IMR-90 (cell line): ENCODE measurements around the gene NISCH. TPM values are rescaled to one million over a fixed set of nuclear protein-coding genes. Genes with fewer than 3 reads are reported as not detected.

Experiments used
- ATAC-seq: fragments of 200-7000 bp; cut with Tn5 transposase; 2 replicates; pipeline ENCODE4 v1.9.1; 2020; ENCODE audit warnings: low read depth, mild to moderate bottlenecking, moderate library complexity
- BruUV-seq: library from RNA; stranded (reverse); fragments of 400-500 nt; replicated peaks from 2 replicates; lab custom pipeline; 2021; lab: Mats Ljungman, UMichigan
- CTCF ChIA-PET: fragments of 300-600 bp; formaldehyde crosslinking; extraction: SDS; loops from one replicate; lab custom pipeline; 2021; ENCODE audit warnings: antibody characterized with exemption; lab: Yijun Ruan, JAX
- POLR2A ChIA-PET: fragments of 300-600 bp; sonication (Branson Sonifier 250); formaldehyde crosslinking; loops from one replicate; lab custom pipeline; 2022; ENCODE audit warnings: antibody characterized with exemption; ENCODE audit not compliant: unreplicated experiment; lab: Charles Lee
- DNase-seq: peaks from one replicate; pipeline ENCODE4 v3.0.0; 2013
- H2AFZ ChIP-seq: replicated peaks from 2 replicates; pipeline ENCODE3; 2013; ENCODE audit warnings: low read length, mild to moderate bottlenecking; ENCODE audit not compliant: poor library complexity
- H2AK5ac ChIP-seq: 2 replicates; pipeline ENCODE4 v1.6.1; 2013; ENCODE audit warnings: low read depth, low read length, inconsistent platforms
- H2AK9ac ChIP-seq: replicated peaks from 2 replicates; pipeline ENCODE3; 2013; ENCODE audit warnings: mild to moderate bottlenecking, low read depth, low read length, moderate library complexity; ENCODE audit not compliant: poor library complexity
- H2BK120ac ChIP-seq: 2 replicates; pipeline ENCODE4 v1.6.1; 2013; ENCODE audit warnings: low read depth, low read length, inconsistent platforms
- H2BK15ac ChIP-seq: 3 replicates; pipeline ENCODE4 v1.6.1; 2013; ENCODE audit warnings: low read depth, low read length, inconsistent platforms
- H2BK20ac ChIP-seq: 2 replicates; pipeline ENCODE4 v1.6.1; 2013; ENCODE audit warnings: low read depth, mild to moderate bottlenecking, inconsistent platforms, low read length, moderate library complexity
- H2BK5ac ChIP-seq: 2 replicates; pipeline ENCODE4 v1.6.1; 2013; ENCODE audit warnings: mild to moderate bottlenecking, low read depth, low read length, inconsistent platforms; ENCODE audit not compliant: poor library complexity, severe bottlenecking
- H3K14ac ChIP-seq: replicated peaks from 2 replicates; pipeline ENCODE4 v1.6.1; 2013; ENCODE audit warnings: low read depth, low read length, inconsistent platforms
- H3K18ac ChIP-seq: 2 replicates; pipeline ENCODE4 v1.6.1; 2013; ENCODE audit warnings: low read depth, low read length, control low read depth
- H3K23ac ChIP-seq: 2 replicates; pipeline ENCODE4 v1.6.1; 2013; ENCODE audit warnings: low read depth, low read length, inconsistent platforms
- H3K27ac ChIP-seq: 2 replicates; pipeline ENCODE4 v1.5.1; 2013; ENCODE audit warnings: mild to moderate bottlenecking, control low read depth, low read length; ENCODE audit not compliant: insufficient read depth
- H3K27me3 ChIP-seq: 2 replicates; pipeline ENCODE4 v1.6.1; 2013; ENCODE audit warnings: low read length; ENCODE audit not compliant: control insufficient read depth, insufficient read depth
- H3K36me3 ChIP-seq: 2 replicates; pipeline ENCODE4 v1.6.1; 2013; ENCODE audit warnings: low read length, mixed read lengths; ENCODE audit not compliant: control insufficient read depth, insufficient read depth
- H3K4ac ChIP-seq: 2 replicates; pipeline ENCODE4 v1.6.1; 2013; ENCODE audit warnings: low read depth, low read length, inconsistent platforms
- H3K4me1 ChIP-seq: 2 replicates; pipeline ENCODE4 v1.6.1; 2013; ENCODE audit warnings: low read length, mixed read lengths; ENCODE audit not compliant: control insufficient read depth, insufficient read depth
- H3K4me2 ChIP-seq: 2 replicates; pipeline ENCODE4 v1.6.1; 2013; ENCODE audit warnings: low read depth, mild to moderate bottlenecking, control low read depth, low read length, moderate library complexity
- H3K4me3 ChIP-seq: 2 replicates; pipeline ENCODE4 v1.5.1; 2013; ENCODE audit warnings: low read depth, mild to moderate bottlenecking, control low read depth, low read length, moderate library complexity; ENCODE audit not compliant: insufficient read depth
- H3K56ac ChIP-seq: 2 replicates; pipeline ENCODE4 v1.6.1; 2013; ENCODE audit warnings: low read length, inconsistent platforms; ENCODE audit not compliant: insufficient read depth; ENCODE audit errors: extremely low read depth
- H3K79me1 ChIP-seq, 2 experiments: 2 replicates each; pipeline ENCODE4 v1.6.1; 2013; ENCODE audit warnings: low read length in 2 of 2, inconsistent platforms in 1 of 2, low read depth in 1 of 2
- H3K9ac ChIP-seq: 2 replicates; pipeline ENCODE4 v1.6.1; 2013; ENCODE audit warnings: low read depth, low read length, control low read depth
- H3K9me1 ChIP-seq: 2 replicates; pipeline ENCODE4 v1.6.1; 2013; ENCODE audit warnings: low read length, inconsistent platforms; ENCODE audit not compliant: insufficient read depth
- H3K9me3 ChIP-seq: 2 replicates; pipeline ENCODE4 v1.6.1; 2013; ENCODE audit warnings: low read length; ENCODE audit not compliant: control insufficient read depth, insufficient read depth
- H4K20me1 ChIP-seq: 2 replicates; pipeline ENCODE4 v1.6.1; 2013; ENCODE audit warnings: low read length, inconsistent platforms; ENCODE audit not compliant: insufficient read depth
- H4K5ac ChIP-seq: 2 replicates; pipeline ENCODE4 v1.6.1; 2013; ENCODE audit warnings: mild to moderate bottlenecking, low read depth, low read length, control low read depth
- H4K8ac ChIP-seq, 2 experiments: 2 replicates each; pipeline ENCODE4 v1.6.1; 2013; ENCODE audit warnings: low read depth in 2 of 2, low read length in 2 of 2, control low read depth in 1 of 2, inconsistent platforms in 1 of 2
- H4K91ac ChIP-seq: 2 replicates; pipeline ENCODE4 v1.6.1; 2013; ENCODE audit warnings: low read depth, low read length, inconsistent platforms; ENCODE audit not compliant: insufficient read depth
- BHLHE40 ChIP-seq: fragments of 150-350 bp; IDR thresholded peaks from 2 replicates; pipeline ENCODE4 v1.6.1; 2016; ENCODE audit warnings: mild to moderate bottlenecking, low read depth, low read length
- CEBPB ChIP-seq: IDR thresholded peaks from 2 replicates; pipeline ENCODE4 v1.6.1; 2012; ENCODE audit warnings: low read depth, low read length, improper control_type of control experiment
- CHD1 ChIP-seq: IDR thresholded peaks from 2 replicates; pipeline ENCODE4 v1.6.1; 2012; ENCODE audit warnings: low read depth, low read length, improper control_type of control experiment
- CTCF ChIP-seq: conservative IDR thresholded peaks from 2 replicates; pipeline ENCODE4 v1.5.1; 2012; ENCODE audit warnings: mild to moderate bottlenecking, low read depth, low read length, improper control_type of control experiment
- ELK1 ChIP-seq: fragments of 150-350 bp; IDR thresholded peaks from 2 replicates; pipeline ENCODE4 v1.6.1; 2016; ENCODE audit warnings: low read depth, mild to moderate bottlenecking, low read length, moderate library complexity, borderline replicate concordance
- FOS ChIP-seq: fragments of 150-350 bp; IDR thresholded peaks from 2 replicates; pipeline ENCODE4 v1.6.1; 2016; ENCODE audit warnings: low read depth, low read length
- MAFK ChIP-seq: IDR thresholded peaks from 2 replicates; pipeline ENCODE4 v1.6.1; 2012; ENCODE audit warnings: low read depth, low read length, improper control_type of control experiment
- MAZ ChIP-seq: IDR thresholded peaks from 2 replicates; pipeline ENCODE4 v1.6.1; 2012; ENCODE audit warnings: low read depth, mild to moderate bottlenecking, low read length, improper control_type of control experiment, moderate library complexity, borderline replicate concordance
- MXI1 ChIP-seq: IDR thresholded peaks from 2 replicates; pipeline ENCODE4 v1.6.1; 2012; ENCODE audit warnings: low read depth, mild to moderate bottlenecking, low read length, moderate library complexity, borderline replicate concordance
- NFE2L2 ChIP-seq: fragments of 150-350 bp; IDR thresholded peaks from 2 replicates; pipeline ENCODE4 v1.6.1; 2016; ENCODE audit warnings: low read depth, mild to moderate bottlenecking, low read length
- POLR2A ChIP-seq: IDR thresholded peaks from 2 replicates; pipeline ENCODE4 v1.6.1; 2012; ENCODE audit warnings: mild to moderate bottlenecking, low read depth, low read length
- RAD21 ChIP-seq: IDR thresholded peaks from 2 replicates; pipeline ENCODE4 v1.6.1; 2012; ENCODE audit warnings: low read length, improper control_type of control experiment
- RCOR1 ChIP-seq: IDR thresholded peaks from 2 replicates; pipeline ENCODE4 v1.6.1; 2012; ENCODE audit warnings: mild to moderate bottlenecking, low read length, improper control_type of control experiment; ENCODE audit not compliant: insufficient replicate concordance
- RFX5 ChIP-seq: IDR thresholded peaks from 2 replicates; pipeline ENCODE4 v1.8.0; 2012; ENCODE audit warnings: low read depth, mild to moderate bottlenecking, low read length, moderate library complexity
- SMC3 ChIP-seq: fragments of 150-350 bp; IDR thresholded peaks from 2 replicates; pipeline ENCODE4 v1.6.1; 2016; ENCODE audit warnings: low read depth, mild to moderate bottlenecking, antibody characterized with exemption, low read length, moderate library complexity
- USF2 ChIP-seq: fragments of 150-350 bp; IDR thresholded peaks from 2 replicates; pipeline ENCODE4 v1.6.1; 2017; ENCODE audit warnings: mild to moderate bottlenecking, antibody characterized with exemption, low read length, low read depth
- WGBS, 2 experiments: methylation state at CpG; one replicate each; pipeline versions ENCODE4 v1.1.5 to v1.1.7; 2013; ENCODE audit warnings: missing lambda C conversion rate in 2 of 2; ENCODE audit not compliant: insufficient read length in 1 of 2; ENCODE audit errors: extremely low coverage in 2 of 2; 5-methylcytosine and 5-hydroxymethylcytosine counted together
- dilution Hi-C: fragments of 300-500 bp; cut with HindIII; formaldehyde crosslinking; loops from one replicate; pipeline ENCODE4 v1.14.3; 2018; ENCODE audit warnings: low sequenced_read_pairs; ENCODE audit not compliant: unreplicated experiment
- in situ Hi-C: fragments of 300-500 bp; cut with MboI; formaldehyde crosslinking; loops from 3 replicates; pipeline ENCODE4 v1.14.3; 2019; ENCODE audit warnings: low sequenced_read_pairs, inconsistent platforms, mixed read lengths
- intact Hi-C: fragments of 100-400 bp; cut with micrococcal nuclease; formaldehyde crosslinking; loops from 2 replicates; pipeline ENCODE4 v1.10.0; 2022
- polyA plus RNA-seq, 3 experiments: library from polyadenylated mRNA; depleted of rRNA; stranded (reverse); fragments of >200 nt; gene quantifications; 2 replicates each; pipeline ENCODE4 v1.2.3, GENCODE V29; 2012; ENCODE audit warnings: low replicate concordance in 1 of 3
- total RNA-seq: library from RNA; depleted of rRNA; stranded (reverse); fragments of >200 nt; gene quantifications from 2 replicates; pipeline ENCODE4 v1.2.3, GENCODE V29; 2012

NISCH gene
- total and polyA plus RNA-seq, 2 of the 4 experiments (the other 2 are of a cell fraction), result 36.9 to 86.0 TPM

GRCh38 chr3:52452126-52452525 is 3.3 kb upstream of the NISCH start:
- Histone ChIP-seq H3K4ac (no peak overlapping the region), H4K8ac (no peak overlapping the region), H2BK5ac (no peak overlapping the region), H3K14ac (no peak overlapping the region), H2AK5ac (no peak overlapping the region), H3K4me3 (no peak overlapping the region), H3K56ac (no peak overlapping the region), H3K27me3 (no peaks in the 10 kb centered on the region), H3K23ac (no peak overlapping the region), H2AK9ac (no peak overlapping the region), H3K27ac (no peak overlapping the region), H4K5ac (no peak overlapping the region), H2AFZ (peak overlapping the region; percentile 45), H3K9me3 (no peaks in the 10 kb centered on the region), H3K36me3 (peaks cover 1% of the 10 kb centered on the region; the same call in 1 of the 2 replicates), H3K79me1 (peaks cover 12 to 19% of the 10 kb centered on the region in 2 experiments), H2BK15ac (no peak overlapping the region), H2BK120ac (no peak overlapping the region), H4K91ac (no peak overlapping the region), H3K4me1 (peaks cover 11% of the 10 kb centered on the region), H3K4me2 (no peak overlapping the region), H2BK20ac (no peak overlapping the region), H4K20me1 (peaks cover 8% of the 10 kb centered on the region), H3K9me1 (peaks cover 14% of the 10 kb centered on the region), H3K9ac (no peak overlapping the region), H3K18ac (no peak overlapping the region)
- no peak for ATAC-seq
- ChIA-PET CTCF (no interaction called here), POLR2A (no interaction called here)
- DNase-seq, result no peak
- dilution Hi-C loops, result no loop called here
- no CpG with 5 or more reads among the region's 6 CpGs for WGBS, 2 experiments
- BruUV-seq, result no TSS peak
- no peak for TF ChIP-seq NFE2L2
- no peak for TF ChIP-seq RAD21
- TF ChIP-seq MAZ, result no peak
- TF ChIP-seq USF2, result no peak
- TF ChIP-seq CEBPB, result no peak
- TF ChIP-seq RCOR1, result no peak
- no peak for TF ChIP-seq ELK1
- TF ChIP-seq BHLHE40, result no peak
- TF ChIP-seq SMC3, result no peak
- no peak for TF ChIP-seq FOS
- no peak for TF ChIP-seq MAFK
- TF ChIP-seq CTCF, result no peak
- TF ChIP-seq MXI1, result no peak
- TF ChIP-seq CHD1, result no peak
- TF ChIP-seq RFX5, result no peak
- no peak for TF ChIP-seq POLR2A
- intact Hi-C loops, result no loop called here
- in situ Hi-C loops, result no loop called here
